RPMI8226 (cell line): ENCODE results near the gene SSH2.
A peak's percentile ranks its signal among the peaks of the same experiment; 100 is the strongest.

Experiments used
- DNase-seq: peaks from one replicate; pipeline ENCODE4 v3.0.0-alpha.2; 2015

Gene SSH2

DNA sequence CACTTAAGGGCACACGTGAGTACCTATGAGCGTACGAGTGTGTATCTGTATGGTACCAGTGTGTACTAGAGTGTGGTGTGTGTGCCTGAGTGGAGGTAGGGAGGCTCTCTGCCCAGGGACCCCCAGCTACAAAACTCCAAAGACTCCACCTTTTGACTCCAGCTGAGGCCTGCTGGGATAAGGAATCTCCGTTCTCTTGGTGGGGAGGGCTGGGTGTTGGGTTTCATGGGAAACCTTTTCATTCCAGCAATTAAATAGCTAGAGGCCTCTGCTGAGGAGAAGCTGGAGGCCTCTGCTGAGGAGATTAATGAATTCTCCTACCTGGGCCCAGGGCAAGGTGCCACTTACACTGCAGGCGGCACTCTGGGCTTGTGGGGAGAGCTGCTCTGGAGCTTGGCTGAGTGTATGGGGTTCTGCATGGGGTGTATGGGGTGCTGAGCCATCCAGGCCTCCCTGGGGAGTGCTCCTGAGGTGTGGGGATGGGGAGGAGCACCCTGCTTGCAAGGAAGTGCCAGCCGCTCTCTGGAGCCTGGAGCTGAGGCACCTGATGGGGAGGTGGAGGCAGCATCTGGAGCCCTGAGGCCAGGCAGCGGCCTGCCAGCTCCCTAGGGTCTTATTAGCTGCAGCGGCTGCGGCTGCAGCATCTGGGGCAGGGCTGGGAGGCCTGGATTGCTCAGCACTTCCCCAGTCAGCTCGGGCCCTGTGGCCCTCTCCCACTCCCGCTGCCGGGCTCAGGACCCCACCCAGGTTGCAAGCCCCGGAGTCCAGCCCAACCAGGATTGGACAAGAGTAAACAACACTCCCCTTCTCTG lies 332.5 kb downstream of the SSH2 start:
- no peak for DNase-seq

DNA sequence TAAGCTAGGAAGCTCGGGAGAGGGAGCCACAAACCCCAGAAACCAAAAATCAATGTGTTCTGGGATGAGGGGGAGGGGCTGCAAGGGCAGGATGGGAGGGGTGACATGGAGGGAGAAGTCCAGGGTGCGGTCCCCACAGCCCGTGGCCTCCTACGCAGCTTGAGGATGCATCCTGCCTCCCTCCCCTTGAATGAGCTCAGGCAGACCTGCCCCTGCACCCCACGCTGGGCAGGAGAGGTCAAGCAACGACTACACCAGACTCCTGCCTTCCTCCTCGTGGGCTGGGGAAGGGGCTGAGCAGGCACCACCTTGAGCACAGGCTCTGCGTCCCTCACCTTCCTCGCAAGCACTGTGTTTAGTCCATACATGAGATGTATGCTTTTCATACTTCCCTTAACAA lies 333.2 kb downstream of the SSH2 start:
- DNase-seq = no peak

DNA sequence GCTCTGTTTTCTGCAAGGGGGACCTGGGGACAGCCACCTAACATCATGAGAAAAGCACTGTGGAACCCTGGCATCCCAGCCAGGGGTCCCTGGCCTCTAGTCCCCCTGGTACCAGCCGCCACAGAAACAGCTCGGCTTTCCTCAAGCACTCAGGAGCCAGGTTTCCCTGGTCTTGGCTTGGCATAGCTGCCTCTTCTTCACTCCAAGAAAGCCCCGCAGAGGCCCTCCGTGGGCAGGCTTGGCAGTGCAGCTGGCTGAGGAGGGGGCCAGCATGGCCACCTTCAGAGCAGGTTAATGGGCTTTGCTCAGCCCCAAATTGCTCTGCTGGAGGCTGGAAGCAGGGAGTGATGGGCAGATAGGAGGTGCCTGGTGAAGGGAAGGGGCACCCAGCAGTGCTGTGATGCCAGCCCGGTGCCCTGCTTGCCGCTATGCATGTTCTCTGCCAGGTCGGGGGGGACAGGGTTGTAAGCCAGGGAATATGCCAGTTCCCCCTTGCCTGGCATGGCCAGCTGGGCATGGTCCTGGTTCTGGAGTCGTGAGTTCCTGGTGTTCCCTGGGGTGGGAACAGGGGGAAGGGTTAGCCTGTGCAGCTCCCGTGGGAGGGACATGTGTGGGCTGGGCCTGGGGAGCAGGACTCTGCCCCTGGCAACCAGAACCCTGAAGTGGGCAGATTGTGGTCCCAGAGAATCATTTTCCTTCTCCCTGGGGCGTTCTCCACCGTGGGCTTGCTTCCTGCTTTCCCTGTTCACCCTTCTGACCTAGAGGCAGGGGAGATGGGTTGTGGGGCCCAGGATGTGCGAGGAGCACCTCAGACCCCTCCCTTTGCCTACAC lies 333.9 kb downstream of the SSH2 start:
- DNase-seq = no peak

DNA sequence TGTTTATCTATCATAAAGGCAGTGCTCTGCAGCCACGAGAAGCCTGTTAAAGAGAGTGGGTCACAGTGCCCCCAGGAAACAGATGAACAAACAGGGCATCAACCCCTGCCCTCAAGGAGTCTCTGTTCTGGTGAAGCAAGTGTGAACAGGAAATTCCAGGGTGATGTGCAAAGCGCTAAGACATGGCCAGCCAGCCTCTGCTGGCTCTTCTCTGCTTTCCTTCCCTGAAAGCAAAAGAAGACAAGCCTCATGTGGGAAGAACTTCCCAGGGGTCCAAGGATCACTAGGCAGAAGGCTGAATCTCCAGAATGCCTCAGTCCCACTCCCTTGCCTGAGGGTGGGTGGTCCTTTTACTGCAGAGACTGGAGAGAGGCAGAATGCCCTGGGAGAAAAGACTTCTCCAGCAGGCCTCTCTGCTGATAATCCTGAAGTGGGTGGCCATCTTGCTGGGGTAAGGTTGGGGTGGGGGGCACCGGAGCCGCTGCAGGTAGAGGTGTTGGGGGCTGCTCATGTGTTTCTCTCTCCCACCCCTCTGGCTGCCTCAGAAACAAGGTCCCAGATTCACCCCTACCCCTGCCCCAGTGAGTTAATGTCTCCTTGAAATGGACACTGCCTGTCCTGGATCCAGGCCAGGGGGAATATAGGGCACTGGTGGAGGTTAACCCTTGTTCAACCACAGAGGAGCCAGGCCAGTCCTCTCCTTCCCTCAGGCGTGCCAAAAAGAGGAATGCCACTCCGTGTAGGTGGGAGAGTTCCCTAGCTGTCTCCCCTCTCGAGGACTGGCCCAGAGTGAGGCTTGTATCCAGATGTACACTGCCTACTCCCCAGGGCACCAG lies 334.7 kb downstream of the SSH2 start:
- no peak for DNase-seq

DNA sequence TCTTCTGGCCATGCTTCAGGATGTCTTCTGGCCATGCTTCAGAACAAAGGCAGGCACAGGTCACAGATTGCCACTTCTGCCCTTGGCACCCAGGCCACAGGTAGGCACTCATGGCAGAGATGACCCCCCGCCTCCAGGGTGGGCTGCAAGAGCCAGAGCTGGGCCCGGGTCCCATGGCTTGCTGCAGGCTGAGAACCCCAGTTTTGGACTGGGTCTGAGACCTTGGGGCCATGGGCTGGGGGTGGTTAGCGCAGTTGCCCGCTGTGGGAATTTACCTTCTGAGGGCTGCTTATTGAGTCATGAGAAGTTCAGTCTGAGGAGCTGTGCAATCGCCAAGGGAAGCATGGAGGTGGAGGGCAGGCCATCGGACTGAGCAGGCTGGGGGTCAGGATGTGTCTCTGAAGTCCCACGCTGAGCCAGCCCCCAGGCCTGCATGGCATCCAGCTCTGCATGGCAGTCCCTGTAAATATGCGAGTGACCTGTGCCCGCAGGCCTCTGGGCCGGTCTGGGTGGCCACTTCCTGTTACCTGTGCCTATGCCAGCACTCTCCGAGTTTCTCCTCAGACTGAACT lies 335.4 kb downstream of the SSH2 start:
- DNase-seq = no peak

DNA sequence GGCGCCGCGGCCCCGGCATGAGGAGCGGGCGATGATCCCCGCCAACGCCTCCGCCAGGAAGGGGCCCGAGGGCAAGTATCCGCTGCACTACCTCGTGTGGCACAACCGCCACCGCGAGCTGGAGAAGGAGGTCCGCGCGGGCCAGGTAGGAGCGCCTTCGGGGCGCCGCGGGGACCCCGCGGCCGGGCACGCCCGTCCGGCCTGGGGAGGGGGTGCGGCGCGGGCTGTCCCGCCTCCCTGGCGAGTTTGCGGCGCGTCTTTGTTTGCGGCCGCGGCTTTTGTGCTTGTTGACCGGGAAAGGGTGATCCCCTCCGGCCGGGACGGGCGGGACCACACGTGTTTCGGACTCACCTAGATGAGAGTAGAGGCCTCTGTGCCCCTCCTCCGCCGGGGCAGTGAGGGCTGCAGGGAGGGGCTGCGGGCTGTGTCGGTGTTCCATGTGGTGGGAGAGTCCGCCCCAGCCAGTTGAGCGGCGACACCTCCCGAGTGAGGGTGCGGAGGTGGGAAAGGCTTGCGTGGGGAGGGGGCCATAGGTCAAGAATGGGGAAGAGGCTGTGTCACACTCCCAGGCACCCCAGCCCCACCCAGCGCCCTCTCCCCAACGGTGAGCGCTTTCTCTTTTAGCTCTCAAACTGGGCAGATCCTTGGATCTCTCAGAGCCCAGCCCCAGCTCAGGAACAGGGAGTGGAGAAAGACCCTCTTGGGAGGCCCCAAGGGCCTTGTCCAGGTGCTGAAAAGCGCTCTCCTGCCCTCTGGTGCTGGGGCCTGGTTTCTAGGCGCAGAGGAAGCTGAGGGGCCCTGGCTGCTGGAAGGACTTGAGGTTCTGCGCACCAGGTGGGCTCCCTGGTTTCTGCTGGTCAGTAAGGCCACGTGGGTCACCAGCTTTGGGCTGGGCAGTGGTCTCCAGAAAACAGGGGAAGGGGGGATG lies 336.2 kb downstream of the SSH2 start:
- peak; percentile 60 for DNase-seq

DNA sequence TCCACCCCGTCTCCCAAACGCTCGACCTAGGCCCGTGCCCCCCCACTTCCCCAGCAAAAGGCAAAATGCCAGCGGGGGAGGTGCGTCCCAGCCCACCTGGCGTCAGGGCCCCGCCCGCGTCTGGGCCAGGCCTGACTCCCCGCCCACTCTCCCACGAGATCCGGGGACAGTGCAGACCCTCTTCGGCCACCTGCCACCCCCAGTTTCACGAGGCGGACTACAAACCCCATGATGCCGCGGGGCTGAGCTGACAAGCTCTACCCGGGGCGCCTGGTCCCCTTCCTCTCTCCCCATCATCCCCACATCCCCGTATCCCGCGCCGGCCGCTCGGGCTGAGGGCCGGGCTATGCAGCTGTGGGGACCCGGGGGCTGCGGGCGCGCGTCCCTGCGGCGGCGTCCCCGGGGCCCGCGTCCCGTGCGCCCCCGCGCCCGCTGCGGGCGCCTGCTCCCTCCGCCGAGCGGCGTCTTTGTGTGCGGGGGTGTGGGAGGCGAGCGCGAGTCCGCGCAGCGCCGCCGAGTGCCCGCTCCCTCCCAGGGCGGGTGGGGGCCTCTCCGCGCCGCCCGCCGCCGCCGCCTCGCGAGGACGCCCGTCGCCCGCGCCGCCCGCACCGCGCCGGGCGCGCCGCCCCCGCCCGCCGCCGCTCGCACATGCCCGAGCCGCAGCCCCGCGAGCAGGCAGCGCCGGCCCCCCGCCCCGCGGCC lies 337.0 kb downstream of the SSH2 start, which contains the start of gene ANKRD13B:
Gene ANKRD13B, plus strand, starts transcription at position 283 of the 702 bp plus-strand sequence. CDS start 490 bp downstream, outside the sequence.
- peak; percentile 52 for DNase-seq

DNA sequence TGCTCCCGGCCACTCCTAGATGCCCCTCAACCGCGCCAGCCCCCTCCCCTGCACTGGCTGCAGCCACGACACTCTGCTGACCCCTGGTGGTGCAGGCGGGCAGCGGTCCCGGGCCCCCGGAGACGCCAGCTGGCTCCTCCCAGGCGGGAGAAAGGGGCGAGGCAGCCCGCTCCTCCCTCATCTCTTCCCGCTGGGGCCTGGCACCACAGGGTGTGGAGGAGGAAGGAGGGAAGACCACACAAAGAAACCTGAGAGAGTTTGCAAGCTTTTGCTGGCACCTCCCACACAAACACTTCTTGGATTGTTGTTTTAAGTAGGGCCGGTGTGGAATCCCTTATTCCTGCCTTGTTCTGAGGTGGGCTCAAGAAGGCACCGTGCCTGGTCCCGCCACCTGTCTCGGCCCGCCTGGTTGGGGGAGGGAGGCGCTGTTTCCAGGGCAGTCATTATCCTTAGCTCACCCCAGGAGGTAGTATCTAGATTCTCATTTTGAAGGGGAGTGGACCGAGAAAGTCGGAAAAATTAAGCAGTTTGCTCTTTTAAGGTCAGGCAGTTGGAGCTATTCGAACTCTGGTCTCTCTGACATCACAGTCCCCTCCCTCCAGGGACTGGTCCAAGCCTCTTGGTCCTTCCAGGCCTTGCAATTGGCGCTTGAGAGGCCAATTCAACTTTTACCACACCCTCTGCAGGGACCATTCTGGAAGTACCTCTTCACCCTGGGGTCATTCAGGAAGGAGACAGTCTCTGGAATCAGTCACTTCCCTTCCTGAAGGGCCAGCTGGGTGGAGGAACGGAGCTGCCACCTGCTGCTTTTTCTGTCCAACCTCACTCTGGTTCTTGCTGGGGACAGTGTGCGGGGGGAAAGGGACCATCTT lies 338.1 kb downstream of the SSH2 start:
- DNase-seq = peak; percentile 86

DNA sequence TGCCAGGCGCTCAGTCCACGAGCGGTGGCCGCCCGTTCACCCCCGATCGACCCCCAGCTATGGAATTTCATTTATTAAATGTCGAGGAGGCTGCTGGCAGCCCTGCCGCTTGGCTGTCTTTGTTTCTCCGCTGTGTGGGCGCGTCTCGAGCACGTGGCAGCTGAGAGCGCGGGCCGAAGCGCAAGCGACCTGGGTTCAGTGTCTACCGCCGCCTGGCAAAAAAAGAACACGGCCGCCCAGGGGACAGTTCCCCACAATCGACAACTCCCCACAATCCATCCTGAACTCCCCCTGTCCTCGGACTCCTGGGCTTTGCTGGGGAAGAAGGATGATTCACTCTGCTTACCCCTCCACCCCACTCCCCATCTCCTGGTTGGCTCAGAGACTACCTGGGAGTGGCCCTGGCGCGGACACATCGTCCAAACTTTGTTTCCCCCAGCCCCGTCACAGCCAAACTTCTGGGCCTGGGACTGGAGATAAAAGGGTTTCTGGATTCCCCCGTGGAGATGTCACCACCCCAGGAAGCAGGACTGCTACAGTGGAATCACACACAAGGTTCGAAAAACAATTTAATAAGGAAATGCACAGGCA lies 338.8 kb downstream of the SSH2 start:
- peak; percentile 62 for DNase-seq

DNA sequence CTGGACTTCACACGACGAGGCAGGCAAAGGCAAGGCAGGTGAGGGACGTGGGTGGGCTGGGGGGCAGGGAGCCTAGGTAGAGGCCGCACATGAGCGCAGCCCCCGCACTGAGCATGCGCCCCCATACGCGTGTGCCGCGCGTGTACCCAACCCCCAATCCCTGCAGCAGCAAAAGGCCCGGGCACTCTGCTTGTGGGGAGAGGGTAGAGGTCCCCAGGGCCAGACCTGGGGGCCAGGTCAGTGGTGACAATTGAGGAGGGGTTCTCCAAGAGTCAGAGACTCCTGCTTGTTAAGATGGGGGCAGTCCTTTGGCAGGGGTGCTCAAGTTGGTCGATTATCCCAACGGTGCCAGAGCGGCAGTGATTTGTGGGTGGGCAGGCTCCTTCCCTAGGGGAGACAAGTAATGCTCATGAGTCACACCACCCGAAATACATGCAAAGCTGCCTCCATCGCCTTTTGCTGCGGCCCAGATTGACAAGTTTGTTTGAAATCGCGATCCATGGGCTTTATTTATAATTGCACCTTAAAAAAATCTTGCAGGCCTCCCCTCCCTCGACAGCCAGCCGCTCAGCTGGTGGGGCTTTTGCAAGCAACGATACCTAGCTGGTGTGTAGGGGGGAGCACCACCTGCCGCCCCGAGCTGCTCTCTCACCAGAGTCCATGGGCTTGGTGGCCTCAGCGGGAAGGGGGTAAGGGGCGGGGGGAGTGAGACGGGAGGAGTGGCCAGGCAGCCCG lies 339.4 kb downstream of the SSH2 start:
- peak; percentile 58 for DNase-seq

DNA sequence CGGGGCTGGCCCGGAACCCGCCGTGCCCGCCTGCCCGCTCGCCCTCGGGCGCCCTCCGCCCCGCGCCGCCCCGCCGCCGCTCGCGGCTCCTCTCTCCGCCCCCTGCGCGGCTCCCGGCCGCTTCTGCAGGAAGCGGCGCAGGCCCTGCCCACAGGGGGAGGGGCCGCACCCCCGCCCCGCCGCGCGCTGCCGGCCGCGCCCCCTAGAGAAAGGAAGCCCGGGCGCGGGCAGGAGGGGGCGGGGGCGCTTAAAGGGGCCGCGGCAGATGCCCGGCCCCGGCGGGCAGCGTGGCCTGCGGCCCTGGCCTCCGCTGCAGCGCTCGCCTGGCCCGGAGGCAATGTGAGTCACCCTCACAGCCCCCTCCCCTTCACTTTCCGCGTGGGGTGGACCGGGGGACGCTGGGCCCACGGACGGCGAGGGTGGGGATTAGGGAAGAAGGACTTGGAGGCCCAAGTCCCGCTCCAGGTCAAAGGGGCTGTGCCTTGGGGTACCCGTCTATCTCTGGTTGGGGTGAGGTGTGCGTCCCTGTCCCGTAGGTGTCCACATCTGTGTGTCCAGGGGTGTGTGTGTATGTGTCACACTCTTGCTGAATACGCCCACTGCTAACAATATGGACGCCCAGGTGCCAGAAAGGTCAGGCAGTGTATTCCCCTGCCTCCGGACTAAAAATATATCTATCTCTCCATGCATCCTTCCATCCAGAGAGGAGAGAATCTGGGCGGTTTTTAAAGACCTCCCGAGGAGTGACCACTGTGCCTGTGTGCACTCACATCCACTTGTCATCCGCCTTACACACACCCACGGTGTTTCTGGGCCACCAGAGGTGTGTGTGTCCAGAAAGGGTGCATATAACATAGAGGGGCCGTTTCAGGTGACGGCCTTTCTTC lies 340.3 kb downstream of the SSH2 start, which contains the start of gene GIT1:
Gene GIT1, minus strand, starts transcription at position 125 of the 887 bp plus-strand sequence. CDS start 270 bp downstream, outside the sequence.
- DNase-seq = peak; percentile 94

DNA sequence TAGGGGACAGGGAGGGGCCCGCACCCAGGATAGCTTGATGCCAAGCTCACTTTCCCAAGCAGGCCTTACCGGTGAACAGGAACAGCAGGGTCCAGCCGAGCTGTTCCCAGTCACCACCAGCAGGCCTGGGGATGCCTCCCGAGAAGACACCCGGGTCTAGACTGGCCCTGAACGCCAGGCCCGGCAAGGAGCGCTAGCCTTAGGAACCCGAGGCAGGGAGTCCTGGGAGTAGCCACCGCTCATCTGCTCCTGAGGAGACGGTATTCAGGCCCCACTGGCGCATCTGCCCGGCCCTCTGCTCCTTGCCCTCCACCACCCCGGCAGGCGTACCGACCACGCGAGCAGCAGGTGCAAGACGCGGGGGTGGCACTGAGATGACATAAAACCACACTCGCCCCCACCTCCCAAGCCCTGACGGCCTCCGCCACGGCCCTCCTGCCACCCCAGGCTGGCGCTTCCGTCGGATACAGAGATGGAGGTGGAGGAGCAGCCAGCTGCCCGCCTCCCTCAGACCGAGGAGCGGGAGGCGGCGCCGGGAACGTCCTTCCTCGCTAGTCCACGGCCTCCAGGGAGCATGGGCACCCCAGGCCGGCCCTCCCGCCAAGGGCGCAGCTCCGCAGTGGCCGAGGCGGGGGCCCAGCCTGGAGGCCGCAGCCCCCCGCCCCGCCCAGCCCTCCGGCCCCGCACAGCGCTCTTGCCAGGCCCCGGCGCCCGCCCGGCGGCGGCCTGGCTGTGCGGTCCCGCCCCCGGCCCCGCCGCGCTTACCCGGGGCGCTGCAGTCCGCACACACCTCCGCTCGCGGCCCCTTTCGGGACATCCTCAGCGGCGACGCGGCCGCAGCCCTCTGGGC lies 341.2 kb downstream of the SSH2 start:
- peak; percentile 58 for DNase-seq

DNA sequence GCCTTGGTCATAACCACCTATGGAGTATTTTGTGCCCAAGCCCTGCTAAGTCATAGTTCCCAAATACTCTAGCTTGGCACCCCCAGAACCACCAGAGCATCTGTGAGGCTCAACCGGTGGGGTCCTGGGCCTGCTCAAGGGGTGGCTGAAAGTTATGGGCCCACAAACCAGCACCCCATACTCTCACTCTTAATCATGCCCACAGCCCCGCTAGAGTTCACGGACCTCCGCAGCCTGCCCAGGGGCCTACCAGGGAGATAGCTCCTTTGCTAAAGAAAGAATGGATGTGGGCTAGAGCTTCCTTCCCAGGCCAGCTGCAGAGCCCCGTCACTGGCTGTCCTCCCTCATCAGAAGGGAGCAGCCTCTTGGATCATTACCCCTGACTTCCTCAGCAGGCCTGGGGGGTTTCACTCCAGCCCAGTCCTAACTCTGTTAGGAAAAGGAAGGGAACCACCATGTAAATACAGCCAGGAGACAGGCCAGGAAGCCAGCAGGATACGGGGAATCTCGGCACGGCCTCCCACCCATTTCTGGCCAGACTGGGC lies 341.9 kb downstream of the SSH2 start:
- no peak for DNase-seq

DNA sequence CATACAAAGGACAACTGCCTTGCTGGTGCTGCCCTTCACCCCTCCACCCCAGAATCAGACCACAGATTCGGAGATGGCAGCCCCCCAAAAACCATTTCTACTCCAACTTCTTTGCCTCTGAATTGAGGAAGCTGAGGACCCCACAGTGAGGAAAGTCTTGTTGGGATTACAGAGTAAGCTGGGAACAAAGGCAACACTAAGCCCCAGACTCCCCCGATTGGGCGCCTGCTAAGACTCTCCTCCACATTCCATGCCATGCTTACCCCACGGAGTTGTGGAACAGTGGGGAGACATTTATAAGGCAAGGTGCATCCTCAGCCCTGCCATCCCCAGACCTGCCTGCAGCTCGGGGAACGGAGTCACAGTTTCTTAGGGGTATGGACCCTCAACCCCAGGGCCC lies 342.4 kb downstream of the SSH2 start:
- no peak for DNase-seq

DNA sequence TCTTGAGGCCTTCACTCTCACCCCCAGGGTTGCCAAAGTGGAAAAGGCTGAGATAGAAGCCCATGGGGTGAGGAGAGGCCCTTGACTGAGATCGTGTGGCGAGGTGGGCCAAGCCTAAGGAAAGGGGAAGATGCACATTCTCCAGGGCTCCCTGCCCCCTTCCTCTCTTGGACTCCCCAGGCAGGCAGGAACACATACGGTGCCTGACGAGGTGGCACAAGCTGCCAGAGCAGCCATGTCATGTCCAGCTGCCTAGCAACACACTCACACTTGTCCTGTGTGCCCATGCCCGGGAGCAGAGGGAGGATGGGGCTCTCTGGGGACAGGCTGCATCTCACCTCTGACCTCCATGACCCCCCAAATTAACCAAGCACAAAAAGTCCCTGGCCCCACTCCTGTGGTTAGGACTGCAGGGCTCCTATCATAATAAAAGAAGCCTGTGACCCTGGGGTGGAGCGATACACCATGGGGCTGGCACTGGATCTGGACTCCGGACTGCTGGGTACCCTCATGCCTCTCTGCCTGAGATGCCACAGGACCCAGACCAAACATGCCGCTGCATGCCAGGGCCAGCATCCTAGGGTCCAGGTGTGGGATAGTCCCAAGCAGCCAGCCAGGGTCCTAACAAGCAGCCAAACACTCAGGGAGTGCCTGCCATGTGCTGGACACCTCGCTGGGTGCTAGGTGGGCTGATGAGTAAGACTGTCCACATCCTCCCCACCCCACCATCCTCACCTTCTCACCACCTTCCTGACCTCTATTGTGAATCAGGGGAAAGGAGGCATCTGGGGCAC lies 343.2 kb downstream of the SSH2 start:
- no peak for DNase-seq
